Measurements from ENCODE around the gene P2RY12.

The P2RY12 gene

GRCh38 chr3:151384741-151385174, at the start of gene P2RY12:
TSS of gene P2RY12 (minus strand) at chr3:151384753. CDS start at chr3:151338845, 45,908 bp downstream.
- no peak for DNase-seq

DNA sequence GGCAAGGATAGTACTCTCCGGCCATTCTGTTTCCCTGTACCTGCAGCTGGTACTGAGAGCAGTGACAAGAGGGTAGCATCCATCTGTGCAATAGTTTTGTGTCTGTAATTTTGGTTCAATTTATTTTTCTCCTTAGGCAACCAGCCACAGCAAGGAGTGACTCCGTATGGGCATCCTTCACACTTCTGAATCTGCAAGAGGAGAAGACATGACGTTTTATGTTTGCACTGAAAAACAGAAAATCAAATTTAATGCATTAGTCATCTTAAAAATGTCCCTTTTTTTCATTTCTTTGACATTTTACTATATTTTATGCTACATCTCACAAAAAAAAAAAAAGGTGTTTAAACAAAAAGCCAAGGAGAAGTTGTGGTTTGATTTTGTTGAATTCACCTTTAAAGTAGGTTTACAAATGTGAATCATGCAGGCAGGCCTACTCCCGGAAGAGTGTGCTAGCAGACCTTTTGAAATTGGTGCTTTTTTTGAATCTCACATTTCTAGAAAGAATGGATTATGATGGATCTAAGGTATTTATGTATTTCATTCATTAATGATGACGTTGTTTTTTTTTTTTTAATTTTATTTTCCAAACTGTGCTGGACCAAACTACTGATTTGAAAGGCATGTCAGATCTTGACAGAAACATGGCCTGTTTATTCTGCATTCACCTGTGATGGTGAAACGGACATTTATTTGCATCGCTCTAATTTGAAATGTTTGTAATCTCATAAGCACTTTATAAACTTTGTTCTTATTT, 48.2 kb upstream of the P2RY12 start:
- DNase-seq: no peak

- no peak for DNase-seq
Measured at GRCh38 chr3:151431940-151432339, 47.4 kb upstream of the P2RY12 start.

GRCh38 chr3:151430821-151431484, 46.4 kb upstream of the P2RY12 start:
- no peak for DNase-seq

DNA sequence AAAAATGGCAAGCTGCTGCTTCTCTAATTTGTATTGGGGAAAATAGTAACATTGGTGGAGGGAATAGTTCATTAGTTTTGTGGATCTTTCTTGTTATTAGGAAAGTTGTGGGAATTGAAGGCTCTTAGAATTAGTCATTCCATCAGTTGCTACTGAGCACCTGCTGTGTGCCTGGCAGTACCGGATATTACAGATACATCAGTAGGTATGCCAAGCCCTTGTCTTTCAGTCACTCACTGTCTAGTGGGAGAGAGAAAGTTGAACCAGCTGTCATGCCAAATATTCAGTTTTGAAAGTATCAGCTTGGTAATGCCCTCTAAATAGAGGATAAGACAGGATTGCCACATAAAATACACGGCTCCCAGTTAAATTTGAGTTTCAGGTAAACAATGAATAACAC, 43.8 kb upstream of the P2RY12 start:
- DNase-seq: no peak

DNA sequence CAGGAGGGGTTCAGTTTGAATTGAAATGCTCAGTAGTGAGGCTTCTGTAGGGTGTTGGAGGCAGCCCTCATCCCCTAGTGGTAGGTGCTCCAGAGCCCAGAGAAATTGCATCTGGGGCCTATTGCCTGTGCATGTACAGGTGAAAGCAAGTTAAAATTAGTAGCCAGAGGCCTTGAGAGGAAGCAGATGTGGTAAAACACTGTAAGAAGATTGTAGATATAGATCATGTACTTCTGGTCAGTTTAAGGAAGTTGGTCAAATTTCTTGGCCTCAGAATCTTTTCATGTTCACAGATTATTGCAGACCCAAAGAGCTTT, 41.7 kb upstream of the P2RY12 start:
- DNase-seq: no peak

- DNase-seq: no peak
Measured at GRCh38 chr3:151425627-151426340, 41.2 kb upstream of the P2RY12 start.

DNA sequence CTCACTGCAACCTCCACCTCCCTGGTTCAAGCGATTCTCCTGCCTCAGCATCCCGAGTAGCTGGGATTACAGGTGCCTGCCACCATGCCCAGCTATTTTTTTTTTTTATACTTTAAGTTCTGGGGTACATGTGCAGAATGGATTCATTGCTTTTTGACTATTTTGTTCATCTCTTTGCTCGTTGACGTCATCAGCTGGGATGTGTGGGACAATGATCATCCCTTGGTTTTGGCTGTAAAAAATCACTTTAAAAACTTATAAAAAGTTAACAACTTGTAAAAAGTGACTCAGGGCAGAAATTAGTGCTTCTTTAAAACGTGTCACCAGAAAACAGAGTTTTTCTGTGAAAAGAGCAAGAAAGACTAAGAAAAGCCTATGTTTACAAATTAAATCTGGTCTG, 38.5 kb upstream of the P2RY12 start:
- DNase-seq: no peak

DNA sequence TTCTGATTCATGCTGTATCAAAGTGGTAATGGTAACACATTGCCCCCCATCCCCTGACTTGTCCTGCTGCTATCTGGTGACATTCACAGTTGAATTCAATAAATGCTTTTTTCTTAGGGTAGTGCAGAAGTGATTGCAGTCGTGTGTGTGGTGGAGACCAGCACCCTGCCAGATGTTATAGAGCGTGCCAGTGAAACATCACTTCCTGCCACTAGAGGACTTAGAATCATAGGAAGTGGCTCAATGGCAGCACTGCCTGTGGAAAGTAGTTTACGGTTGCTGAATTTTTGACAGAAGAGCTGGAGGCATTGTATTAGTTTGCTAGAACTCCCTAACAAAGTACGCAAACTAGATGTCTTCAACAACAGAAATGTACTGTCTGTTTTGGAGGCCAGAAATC, 37.4 kb upstream of the P2RY12 start:
- DNase-seq: no peak

DNA sequence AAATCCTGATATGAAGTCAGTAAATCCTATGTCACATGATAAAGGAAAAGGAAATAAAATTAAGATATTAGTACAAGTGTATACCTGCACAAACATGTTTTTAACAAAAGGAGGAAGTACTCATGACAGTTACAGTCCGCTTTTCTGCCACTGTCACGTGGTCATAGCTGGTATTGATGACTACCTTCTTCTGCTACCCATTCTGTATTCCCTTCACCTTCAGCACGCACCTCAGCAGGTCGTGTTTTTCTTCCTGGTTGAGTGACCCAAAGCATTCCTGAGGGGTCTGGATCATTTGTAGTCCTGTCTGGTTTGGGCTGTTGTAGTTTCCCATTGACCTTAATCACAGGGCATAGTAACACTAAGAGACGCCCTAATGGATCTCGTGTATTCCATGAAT, 35.3 kb upstream of the P2RY12 start:
- DNase-seq: no peak

DNA sequence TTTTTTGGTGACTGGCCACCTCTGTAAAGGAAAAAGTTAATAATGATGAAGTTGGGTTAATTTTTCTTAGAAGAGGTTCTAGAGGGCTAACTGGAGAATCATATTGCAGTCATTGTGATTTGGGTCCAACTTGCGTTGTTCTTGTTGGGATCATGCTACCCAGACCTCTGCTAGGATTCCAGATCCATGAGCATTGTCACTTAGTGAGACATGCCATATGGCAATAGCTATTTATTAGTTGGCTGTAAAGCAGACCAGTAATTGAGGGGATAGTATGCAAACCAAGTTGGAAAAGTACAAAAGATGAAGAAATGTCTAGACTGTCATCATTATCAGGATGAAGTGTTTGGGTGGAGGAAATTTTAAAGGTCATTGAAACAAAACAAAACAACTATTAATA, 30.7 kb upstream of the P2RY12 start:
- no peak for DNase-seq

- no peak for DNase-seq
Measured at GRCh38 chr3:151412989-151413388, 28.4 kb upstream of the P2RY12 start.

- DNase-seq: no peak
Measured at GRCh38 chr3:151410891-151411559, 26.5 kb upstream of the P2RY12 start.

DNA sequence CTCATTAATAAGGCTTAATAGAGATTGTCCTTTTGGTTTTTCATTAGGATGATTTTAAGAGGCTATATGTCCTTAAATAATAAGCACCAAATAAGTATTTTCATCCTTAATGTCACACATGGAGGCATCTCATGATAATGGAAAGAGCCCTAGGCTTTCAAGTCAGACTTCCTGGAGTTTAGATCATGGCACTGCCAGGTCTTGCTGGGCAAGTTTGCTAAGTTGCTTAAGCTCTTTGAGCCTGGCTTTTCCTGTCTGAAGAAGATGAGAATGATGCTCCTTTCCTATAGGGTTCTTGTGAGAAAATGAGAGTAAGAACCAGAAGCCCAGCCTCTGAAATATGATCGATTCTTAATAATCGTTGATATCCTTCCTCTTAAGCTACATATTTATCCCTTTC, 23.4 kb upstream of the P2RY12 start:
- DNase-seq: no peak

GRCh38 chr3:151404316-151404715, 19.8 kb upstream of the P2RY12 start:
- DNase-seq: no peak

DNA sequence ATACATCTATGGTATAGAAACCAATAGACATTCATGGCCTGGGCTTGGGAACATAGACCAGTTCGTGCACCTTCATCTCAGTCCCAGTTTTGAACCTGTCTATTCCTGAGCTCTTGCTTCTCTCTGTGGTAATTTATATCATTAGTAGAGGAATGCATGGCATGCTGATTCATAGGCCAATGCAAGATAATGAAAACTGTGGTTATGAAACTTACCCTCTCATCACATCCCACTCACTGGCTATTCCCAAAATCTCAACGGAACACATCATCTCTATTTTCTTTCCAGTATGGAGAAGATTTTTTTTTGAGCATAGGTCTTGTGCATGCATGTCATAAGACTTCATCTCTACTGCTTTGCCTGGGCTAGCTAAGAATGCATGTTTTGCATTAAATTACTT, 18.7 kb upstream of the P2RY12 start:
- no peak for DNase-seq

DNA sequence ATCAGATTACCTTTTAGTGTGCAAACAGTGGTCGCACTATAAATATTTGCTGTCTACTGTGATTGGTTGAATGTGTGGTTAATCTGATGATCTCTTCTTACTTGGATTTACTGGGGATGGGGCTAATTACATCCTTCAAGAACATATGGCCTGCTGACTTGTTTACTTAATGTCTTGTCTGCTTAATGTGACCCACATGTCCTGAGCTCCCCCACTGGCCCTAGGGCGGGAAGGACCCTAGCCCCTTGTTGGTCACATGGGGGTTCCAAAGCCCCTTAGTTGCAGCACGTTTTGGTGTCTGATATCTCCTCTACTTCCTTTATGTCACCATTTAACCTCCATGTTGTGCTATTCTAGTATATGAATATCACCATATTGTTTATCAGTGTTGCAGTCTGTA, 17.8 kb upstream of the P2RY12 start:
- no peak for DNase-seq

GRCh38 chr3:151400341-151400740, 15.8 kb upstream of the P2RY12 start:
- DNase-seq: no peak

GRCh38 chr3:151398895-151399294, 14.3 kb upstream of the P2RY12 start:
- no peak for DNase-seq

- DNase-seq: no peak
Measured at GRCh38 chr3:151395806-151396205, 11.3 kb upstream of the P2RY12 start.

DNA sequence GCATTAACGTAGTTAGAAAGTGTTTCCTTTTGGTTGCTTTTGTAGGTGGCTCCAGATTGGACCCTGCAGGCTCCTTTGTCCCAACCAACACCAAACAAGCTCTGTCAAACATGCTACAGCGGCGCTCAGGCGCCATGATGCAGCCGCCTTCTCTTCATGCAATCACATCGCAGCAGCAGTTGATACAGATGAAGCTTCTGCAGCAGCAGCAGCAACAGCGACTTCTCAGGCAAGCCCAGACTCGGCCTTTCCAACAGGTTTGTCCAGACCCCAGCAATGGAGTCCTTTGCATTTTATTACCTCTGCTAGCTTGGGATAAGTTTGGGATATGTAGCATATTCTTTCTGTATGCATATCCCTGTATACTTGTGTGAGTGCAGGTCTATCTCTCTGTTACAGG, 10.1 kb upstream of the P2RY12 start:
- no peak for DNase-seq

GRCh38 chr3:151393941-151394340, 9.4 kb upstream of the P2RY12 start:
- DNase-seq: no peak

DNA sequence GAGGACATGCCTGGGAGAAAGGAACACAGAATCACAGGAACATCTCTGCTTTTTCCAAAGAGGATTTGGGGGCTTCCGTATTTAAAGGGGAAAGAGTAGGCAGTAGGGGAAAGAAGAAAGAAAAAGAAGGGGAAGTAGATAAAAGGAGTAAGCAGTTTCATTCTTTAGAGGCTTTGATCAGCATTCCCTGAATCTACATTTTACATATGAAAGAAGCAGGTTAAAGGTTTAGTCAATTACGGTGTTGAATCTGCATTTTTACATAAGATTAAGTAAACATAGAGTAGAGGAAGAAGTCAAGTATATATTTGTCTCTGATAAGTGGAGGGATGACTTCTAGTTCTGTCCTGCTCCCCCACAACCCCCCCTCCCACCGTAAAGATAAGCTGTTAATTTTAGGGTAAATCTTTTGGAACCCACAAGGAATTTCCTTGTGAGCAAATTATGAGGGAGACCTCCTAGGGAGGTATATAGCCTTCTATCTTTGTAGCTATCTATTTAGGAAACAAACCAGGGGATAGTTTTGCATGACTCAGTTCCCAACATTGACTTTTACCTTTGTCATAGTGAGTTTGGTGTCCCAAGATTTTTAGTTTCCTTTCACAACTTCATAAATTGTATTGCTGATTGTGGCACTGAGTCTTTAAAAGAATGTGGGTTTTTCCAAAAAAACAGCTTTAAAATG, 8.7 kb upstream of the P2RY12 start:
- DNase-seq: no peak
